Activated CD8-positive, alpha-beta memory T cell treated with anti-CD3 and anti-CD28 coated beads, Interleukin-2, amount 50 U/mL, for 4 hours (primary cell): ENCODE data around the gene FADS3.

Experiments used
- DNase-seq: peaks from one replicate; pipeline ENCODE4 v3.0.0-alpha.2; 2020

Gene FADS3

DNA sequence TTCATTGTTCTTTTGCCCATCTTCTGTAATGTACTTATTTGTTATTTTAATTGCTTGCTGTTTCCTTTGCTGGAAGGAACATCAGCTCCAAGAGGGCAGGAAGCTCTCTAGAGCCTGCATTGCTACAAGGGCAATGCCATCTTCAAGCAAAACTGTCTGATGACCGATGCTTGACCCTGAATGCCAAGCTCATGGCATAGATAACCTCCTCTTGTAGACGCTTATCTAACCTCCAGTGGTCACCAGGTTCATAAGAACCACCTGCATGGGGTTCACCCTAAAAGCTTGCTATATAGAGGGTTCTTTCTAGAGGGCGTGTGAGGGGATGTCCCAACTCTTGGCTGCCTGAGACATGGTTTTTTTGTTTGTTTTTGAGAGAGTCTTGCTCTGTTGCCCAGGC is 16.5 kb downstream of the FADS3 start:
- DNase-seq = no peak

GRCh38 chr11:61874377-61874809 is 17.0 kb downstream of the FADS3 start:
- no peak for DNase-seq

- no peak for DNase-seq
Observed at GRCh38 chr11:61873588-61874376, 17.6 kb downstream of the FADS3 start.

- DNase-seq = no peak
Observed at GRCh38 chr11:61872935-61873565, 18.3 kb downstream of the FADS3 start.

DNA sequence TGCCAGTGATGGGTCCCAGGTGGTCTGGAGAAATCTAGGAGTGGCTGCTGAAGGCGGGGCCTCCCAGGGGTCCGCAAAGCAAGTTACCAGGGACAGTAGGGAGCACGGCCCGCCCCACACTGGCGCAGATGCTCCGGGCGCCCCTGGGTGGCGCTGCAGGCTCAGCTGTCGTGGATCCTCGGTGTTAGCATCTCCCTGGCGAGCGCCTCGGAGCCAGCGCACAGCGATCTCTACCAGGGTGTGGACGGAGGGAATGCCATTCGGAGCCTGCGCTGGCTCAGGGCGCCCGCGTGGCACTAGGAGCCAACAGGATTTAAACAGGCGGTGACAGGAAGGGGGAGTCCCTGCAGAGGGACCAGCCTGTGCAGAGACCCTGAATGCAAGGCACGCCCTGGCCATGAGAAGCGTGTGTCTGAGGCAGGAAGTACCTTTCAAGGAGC is 20.2 kb downstream of the FADS3 start:
- peak; percentile 58 for DNase-seq

DNA sequence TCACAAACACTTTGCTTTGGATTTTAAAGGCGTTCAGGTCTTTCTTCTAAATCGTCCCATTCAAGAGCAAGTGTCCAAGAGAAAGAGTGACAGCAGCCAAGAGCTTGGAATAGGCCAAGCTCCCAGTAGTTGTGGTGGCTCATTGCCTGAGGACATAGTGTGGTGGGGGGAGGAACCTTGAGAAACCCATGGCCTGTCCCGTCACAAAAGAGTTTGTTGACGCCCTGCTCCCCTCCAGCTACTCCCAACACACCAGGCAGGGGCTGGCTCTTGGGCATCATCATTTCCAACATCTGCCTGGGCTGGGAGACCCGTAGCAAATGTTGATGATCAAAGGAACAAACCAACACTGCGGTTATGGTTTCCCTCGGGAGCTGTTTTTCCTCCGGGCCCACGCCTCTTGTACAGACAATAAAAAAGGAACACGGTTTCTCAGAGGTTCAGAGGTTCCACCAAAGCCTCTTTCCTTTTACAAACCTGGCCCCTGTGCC is 20.8 kb downstream of the FADS3 start:
- no peak for DNase-seq

GRCh38 chr11:61869708-61870451 is 21.5 kb downstream of the FADS3 start:
- DNase-seq = no peak

DNA sequence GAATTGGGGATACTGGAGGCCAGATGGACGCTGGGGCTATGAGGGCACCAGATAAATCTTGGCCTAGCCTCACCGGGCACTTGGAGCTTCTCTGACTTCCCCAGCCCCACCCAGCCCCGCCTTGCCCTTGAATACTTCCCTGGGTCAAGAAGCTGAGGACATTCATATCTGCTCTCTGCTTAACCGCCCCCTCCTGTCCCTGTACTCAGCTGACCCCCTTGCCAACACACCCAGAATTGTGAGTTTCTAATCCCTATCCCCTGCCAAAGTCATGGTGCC is 22.0 kb downstream of the FADS3 start:
- DNase-seq = no peak

DNA sequence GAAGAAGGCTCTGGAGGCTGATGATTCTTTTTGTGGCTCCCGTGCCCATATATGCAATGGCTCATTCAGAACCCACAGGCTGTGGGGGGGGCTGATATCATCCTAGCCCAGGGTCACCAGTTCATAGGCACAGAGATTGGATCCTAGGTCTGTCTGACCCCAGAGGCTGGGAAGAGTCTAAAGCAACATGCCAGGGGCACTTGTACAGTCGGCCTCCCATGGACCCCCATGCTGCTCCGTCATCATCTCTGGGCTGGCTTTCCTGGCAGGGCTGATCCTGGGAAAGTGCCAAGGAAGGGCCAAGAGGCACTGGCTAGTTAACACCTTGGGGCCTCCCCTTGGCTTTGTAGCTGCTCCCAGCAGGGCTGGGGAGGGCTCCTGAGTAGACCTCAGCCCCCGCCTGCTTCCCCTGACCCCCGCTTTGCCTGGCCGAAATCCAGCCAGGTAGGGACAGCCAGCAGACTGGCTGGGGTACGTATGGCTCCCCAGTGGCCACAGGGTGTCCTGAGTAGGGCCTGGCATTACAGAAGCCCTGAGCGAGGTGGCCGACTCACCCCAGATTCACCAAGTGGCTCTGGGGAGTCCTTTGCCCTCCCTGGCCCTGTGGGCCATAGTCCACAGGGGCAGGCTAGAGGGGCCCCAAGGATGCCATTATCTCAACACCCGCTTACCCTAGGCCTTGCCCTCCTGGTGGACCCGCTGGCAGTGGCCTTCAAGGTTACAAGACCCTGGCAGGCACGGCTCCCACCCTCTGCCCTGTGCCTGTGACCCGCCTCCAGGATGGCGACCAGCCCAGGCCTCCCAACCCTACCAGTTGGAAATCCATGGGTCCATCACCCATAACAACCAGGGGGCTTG is 22.5 kb downstream of the FADS3 start:
- DNase-seq = no peak

DNA sequence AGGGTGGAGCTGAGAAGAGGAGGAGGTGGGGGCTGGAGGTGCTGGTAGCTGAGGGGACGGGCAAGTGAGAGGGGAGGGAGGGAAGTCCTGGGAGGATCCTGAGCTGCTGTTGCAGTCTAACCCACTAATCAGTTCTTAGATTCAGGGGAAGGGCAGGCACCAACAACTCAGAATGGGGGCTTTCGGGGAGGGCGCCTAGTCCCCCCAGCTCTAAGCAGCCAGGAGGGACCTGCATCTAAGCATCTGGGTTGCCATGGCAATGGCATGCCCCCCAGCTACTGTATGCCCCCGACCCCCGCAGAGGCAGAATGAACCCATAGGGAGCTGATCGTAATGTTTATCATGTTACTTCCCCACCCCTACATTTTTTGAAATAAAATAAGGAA is 24.4 kb downstream of the FADS3 start:
- DNase-seq = no peak

GRCh38 chr11:61866231-61866957 is 25.0 kb downstream of the FADS3 start:
- no peak for DNase-seq

DNA sequence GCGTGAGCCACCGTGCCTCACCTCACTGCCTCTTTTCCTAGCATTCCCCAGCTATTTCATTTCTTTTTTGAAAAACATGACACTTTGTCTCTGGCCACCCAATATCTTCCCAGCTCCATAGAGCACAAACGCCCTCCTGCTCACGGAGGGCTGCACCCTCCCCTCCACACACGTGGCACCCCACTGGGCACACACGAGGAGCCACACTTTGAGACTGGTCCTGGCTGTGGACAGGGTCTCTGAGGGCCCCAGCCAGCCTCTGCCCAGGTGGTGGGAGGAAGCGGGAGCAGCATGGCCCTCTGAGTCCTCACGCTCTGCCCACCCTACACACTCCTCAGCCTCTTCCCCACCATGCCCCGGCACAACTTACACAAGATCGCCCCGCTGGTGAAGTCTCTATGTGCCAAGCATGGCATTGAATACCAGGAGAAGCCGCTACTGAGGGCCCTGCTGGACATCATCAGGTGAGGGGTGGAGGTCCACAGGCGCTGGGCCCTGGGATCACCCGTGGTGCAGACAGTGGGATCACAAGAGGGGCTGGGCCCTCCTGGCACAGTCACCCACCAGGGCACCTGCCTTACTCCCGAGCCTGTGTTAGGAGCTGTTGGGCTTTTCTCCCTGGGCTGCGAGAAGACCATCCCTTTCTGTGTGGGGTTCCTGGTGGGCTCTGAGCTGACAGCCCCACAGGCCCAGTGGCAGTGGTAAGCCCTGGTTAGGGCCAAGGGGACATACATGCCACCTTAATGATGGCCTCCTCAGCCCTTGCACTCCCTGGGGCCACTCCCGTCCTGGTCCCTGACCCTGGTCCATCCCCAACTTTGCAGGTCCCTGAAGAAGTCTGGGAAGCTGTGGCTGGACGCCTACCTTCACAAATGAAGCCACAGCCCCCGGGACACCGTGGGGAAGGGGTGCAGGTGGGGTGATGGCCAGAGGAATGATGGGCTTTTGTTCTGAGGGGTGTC is 26.2 kb downstream of the FADS3 start:
- DNase-seq = no peak

- DNase-seq = no peak
Observed at GRCh38 chr11:61863548-61864081, 27.7 kb downstream of the FADS3 start.

DNA sequence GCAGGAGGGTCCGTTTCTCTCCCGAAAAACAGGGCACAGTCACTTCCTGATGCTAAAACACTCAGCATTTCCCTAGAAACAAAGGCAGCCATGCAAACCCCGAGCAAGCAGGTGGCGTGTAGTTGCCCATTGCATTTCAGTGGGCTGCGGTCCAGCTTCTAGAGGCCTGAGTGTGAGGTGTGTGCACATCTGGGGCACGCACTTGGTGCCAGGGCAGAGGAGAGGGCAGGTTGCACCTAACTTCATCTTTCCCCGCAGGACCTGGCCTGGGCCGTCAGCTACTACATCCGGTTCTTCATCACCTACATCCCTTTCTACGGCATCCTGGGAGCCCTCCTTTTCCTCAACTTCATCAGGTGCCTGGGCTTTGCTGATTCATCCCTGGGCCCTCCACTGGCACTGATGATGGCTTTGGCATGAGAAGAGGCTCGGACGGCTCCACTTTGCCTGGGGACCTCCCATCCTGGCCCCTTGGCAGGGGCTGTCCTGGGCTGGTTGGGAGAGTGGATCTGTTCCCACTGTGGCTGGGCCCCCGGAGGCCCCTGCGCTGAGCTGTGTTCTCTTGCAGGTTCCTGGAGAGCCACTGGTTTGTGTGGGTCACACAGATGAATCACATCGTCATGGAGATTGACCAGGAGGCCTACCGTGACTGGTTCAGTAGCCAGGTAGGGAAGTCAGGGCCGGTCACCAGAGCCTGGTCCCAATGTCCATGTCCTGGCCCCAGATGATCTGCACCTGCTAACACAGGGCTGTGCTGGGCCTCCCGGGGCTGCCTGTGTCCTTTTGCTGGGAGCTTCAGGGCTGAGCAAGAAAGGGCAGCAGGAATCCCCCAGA is 28.4 kb downstream of the FADS3 start:
- DNase-seq = no peak

DNA sequence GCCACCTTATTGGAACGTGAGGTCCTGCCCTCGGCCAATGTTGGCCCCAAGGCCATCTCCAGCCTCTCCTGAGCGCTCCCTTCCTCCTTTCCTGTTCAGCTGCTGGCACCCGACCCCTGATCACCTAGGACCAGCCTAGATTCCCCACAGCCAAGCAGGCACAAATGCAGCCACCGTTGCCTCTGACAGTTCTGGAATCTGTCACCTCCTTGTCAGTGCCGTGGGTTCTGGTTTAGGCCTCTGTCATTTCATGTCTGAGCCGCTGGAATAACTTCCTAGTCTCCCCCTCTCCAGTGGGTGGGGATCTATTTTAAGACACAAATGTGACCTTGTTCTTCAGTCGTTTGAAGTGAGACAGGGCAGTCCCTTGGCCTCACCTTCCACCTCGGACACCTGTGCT is 29.7 kb downstream of the FADS3 start:
- no peak for DNase-seq

- DNase-seq = no peak
Observed at GRCh38 chr11:61860054-61860903, 31.1 kb downstream of the FADS3 start.

GRCh38 chr11:61855939-61856680 is 35.2 kb downstream of the FADS3 start:
- DNase-seq = no peak
